ENCODE data around the gene NACC2.
A peak's percentile ranks its signal among the peaks of the same experiment; 100 is the strongest.

Gene NACC2

DNA sequence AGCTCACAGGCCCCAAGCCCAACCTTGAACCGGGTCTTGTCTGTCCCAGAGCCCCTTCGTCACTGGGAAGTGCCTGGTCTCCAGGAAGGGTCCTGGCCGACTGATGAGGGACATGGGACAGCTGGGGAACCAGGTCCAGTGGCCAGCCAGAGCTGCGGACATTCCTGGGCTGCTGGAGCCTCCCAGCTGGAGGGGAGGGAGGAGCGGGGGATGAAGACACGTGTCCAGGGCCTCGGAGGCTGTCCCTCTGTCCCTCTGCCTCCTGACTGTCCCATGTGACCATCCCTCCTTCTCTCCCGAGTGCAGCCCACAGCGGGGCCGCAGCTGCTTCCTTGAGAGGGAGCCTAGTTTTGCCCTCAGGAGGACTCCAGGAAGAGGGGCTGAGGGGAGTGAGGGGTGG, 92.2 kb downstream of the NACC2 start:
- no peak for DNase-seq

- no peak for DNase-seq
These were observed 92.9 kb downstream of the NACC2 start for GRCh38 chr9:136002215-136002614.

- no peak for DNase-seq
These were observed 93.9 kb downstream of the NACC2 start for GRCh38 chr9:136001231-136001630.

GRCh38 chr9:135998410-135999071, 96.5 kb downstream of the NACC2 start:
- DNase-seq, result no peak

GRCh38 chr9:135998016-135998380, 97.1 kb downstream of the NACC2 start:
- DNase-seq, result no peak

DNA sequence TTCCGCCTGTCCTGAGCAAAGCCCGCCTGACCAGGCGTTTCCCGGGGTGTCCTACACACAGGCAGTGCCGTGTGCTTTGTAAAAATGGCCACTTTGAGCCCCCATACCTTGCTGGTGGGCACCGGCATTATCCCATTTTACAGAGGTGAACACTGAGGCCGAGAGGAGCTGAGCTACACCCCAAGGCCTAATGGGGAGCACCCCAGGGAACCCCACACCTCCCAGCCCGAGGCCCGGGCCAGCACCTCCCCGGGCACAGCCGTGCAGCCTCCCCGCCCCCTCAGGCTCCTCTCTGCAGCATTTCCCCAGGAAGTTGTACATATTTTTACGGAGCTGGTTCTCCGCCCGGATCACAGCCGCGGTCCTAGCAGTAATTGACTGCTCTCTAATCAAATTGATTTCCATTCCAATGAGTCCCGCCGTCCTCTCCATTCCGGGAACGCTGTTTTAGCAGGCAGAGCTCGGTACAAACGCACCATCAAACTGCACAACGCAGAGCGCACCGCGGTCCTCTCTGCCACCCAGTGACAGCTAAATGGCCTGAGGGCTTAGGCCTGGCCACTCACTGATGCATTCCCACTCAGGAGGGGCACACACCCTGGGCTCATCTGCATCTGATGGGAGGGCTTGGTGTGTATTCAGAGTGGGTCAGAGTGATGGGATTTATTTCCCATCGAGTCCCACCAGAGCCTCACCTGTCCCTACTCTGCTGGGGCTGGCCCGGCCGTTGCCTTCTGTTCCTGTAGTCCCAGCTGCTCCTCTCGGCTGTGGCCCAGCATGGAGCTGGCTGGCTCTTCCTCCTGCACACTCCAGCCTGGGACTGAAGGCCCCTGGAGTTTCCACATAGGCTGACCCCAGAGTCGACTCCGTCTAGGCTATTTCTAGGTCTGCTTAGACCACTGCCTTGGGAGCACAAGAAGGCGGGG, 97.7 kb downstream of the NACC2 start:
- DNase-seq, result no peak

DNA sequence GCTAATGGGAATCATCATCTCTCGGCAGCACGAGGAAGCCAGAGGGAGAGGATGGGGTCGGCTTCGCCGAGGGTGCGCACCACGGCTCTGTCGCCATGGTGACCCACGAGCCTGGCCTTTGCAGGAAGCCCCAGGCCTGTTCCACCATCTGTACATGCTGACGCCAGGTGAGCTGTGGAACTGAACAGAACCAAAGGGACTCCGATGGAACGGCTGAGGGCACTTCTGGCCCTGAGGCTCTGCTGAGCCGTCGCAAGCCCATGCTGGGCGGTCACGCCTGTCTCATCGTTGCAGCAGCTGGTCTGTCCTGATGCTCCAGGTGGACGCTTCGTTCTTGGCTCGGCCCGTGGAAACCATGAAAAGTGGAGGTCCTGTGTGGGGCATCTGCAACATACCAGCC, 99.3 kb downstream of the NACC2 start:
- DNase-seq, result no peak

- DNase-seq, result no peak
These were observed 100.4 kb downstream of the NACC2 start for GRCh38 chr9:135994501-135995192.

DNA sequence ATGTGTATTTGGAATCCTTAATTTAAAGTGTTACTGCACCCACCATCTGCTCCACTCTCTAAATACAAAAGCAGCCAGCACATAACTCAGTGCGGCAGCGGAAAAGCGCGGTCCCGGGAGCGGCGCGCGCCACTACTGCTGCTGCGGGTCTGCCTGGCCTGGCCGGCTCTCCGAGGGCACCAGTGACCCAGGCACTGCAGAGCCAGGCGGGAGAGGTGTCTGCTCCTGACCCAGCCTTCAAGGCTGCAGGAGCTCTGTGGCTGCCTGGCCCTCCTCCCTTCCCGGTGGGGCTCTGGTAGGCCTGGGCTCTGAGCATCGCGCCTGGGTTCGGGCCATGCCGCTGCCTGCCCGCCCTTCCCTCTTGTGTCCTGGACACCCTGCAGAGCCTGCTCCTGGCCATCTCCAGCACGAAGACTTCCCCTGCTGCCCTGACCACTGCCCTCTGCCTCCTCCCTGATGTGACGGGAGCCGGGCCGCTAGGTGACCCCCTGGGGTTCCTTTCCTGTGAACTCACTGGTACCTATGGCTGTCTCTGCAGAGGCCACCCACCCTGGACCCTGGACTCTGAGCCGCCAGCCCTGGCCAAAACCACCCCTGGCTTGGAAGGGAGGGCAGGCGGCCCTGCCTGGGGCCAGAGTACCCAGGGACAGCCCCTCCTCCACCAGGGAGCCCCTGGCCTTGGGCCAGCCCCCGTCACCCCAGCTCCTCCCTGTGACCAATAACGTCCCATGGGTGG, 101.2 kb downstream of the NACC2 start:
- no peak for DNase-seq

- DNase-seq, result no peak
These were observed 101.7 kb downstream of the NACC2 start for GRCh38 chr9:135993409-135993742.

DNA sequence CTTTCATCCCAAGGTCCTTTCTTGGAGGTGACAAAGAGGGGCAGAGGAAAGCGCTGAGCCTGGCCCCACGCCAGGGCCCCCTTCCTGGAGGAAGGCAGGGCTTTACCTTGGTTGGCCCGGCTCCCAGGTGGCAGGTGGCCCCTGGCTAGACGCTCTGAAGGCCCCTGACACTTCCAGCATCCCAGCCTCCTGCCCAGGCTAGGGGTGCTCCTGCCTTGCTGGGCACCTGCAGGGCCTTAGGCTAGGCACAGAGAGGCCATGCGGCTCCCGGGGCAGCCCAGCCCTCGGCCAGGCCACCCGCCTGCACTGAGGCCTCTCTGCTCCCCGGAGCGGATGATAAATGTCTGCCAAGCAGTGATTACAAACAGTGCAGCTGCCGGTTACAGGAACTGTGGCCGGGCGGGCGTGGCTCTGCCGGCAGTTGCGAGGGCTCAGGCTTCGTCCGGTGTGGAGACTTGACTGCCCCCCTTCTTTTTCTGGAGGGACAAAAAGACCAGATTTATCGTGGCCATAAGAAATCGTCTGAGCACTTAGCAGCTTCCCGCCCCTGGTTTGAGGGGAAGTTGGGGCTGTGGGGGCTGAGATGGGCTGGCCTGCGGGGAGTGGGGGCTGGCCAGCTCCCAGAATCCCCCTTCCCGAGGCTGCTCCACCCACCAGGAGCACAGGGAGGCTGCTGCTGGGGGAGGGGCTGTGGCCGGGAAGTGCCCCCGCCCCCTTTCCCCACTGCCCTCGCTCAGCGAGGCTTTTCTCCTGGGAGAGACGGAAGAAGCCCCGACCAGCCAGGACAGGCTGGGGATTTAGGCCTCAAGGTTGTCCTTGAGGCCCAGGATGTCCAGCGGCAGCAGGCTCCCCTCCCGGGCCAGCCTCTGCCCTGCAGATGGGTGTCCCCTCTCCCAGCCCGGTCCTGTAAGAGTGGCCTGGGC, 102.3 kb downstream of the NACC2 start:
- peak in 9 of 58 donors; percentile 8 to 64 (median 28) for DNase-seq

- DNase-seq, result no peak
These were observed 103.3 kb downstream of the NACC2 start for GRCh38 chr9:135991771-135992170.

DNA sequence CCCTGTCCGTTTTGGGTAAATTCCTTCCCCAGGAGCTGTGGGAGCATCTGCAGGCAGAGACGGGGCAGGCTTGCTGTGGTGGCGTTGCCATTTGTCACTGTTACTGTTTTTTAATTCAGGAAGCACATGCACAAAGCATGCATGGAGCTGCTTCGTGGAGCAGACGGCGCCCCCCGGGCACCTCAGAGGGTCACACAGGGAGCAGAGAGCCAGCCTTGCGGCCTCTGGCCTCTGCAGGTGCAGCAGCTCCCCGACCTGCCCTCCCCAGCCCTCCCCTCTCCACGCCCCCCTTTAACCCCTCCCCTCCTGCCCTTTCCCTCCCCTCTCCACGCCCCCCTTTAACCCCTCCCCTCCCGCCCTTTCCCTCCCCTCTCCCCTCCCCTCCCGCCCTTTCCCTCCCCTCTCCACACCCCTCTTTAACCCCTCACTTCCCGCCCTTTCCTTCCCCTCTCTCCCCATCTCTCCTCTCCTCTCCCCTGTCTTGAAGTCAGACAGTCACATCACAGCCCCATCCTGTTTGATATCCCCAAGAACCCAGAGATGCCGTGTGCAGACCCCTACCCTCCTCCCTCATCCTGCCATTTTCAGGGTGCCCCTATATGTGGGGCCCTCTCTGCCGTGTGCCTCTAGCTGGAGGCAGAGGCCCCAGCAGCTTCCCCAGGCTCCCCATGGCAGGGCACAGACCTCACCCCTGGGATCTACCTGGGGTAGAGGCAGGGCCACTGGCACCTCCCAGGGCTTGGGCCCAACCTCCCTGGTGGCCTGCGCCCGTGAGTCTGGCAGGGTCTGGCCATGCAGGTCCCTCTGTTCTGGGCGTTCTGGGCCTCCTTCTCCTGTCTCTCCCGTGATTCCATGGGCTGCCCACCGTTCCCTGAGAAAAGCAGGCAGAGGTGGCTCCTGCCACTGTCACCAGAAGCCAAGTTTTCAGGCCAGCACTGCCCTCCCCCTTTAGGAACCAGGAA, 104.3 kb downstream of the NACC2 start:
- DNase-seq, result peak in 33 of 58 donors; percentile 7 to 79 (median 34)

DNA sequence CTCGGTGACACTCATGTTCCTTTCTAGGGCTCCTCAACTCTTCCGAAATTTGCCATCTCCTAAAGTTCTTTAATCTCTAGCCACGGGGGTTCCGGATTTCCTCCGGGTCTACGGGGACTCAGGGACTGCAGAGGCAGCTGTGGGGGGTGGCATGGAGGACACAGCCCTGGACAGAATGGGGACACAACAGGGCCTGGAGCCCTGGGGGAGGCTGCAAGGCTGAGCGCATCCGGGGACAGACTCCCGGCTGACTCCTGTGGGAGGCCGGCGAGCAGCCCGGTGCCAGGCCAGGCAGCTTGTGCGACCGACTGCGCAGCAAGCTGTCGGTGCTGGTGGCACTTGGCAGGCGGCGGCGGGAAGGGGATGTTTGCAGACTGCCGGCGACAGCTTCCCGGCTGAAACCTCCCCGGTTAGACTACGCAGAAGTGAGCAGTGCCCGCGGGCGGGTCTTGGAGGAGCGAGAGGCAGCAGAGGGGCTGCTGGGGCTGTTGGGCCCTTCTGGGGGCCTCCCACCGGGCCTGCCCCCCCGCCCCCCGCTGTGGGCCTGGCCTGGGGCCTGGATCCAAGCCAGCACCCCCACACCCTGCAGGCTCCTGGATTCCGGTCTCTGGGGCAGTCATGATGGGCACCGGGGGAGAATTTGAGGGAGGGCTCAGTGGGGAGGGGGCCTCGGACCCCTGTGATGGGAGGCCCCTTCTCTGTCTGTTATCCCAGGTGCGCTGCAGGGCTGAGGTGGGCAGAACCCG, 105.2 kb downstream of the NACC2 start:
- DNase-seq, result peak in 51 of 58 donors; percentile 15 to 80 (median 46)

DNA sequence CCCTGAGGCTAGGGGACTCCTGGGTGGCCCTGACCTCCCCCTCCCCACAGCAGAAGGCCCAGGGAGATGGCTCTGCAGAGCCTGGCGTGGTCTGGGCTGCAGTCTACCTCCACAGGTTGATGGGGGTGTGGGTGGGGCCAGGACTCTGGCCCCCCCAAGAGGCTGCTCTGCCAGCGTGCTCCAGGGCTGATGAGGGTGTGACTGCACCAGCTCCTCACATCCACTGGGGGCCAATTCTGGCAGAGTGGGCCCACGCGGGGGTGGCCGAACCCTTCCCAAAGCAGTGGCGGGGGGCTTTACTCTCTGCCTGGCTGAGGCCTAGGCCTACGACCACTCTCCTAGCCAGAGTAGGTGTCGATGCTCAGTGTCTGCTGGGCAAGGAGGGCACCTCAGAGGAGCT, 105.9 kb downstream of the NACC2 start:
- no peak for DNase-seq

DNA sequence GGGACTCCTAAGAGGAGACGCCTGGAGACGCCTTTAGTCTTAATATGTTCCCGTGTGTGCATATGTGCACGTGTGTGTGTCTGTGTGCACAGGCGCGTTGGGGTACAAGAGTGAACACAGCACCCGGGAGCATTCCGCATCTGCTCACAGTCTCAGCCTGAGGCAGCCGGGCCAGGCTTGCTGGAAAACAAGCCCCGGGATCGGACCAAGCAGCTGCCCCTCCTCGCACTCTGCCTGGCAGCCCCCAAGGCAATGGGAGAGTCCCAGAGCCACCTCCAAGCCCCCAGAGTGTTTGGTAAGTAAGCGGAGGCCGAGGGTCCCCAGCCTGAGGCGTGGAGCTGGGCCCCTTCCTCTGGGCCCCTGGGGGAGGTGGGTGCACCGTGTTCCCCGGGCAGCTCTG, 106.6 kb downstream of the NACC2 start:
- DNase-seq, result no peak

- DNase-seq, result no peak
These were observed 107.2 kb downstream of the NACC2 start for GRCh38 chr9:135987838-135988404.

- DNase-seq, result no peak
These were observed 108.5 kb downstream of the NACC2 start for GRCh38 chr9:135986605-135987004.
